Tongue (tissue), 2 donors: ENCODE results near the gene MAGEB3. TPM values are rescaled to one million over a fixed set of nuclear protein-coding genes. Genes with fewer than 3 reads are reported as not detected.

Source experiments
- DNase-seq: peaks from one replicate; pipeline ENCODE4 v3.0.0-alpha.2; 2015
- total RNA-seq: library from RNA; depleted of rRNA; stranded (reverse); fragments of >200 nt; gene quantifications from one replicate; pipeline ENCODE4 v1.2.3, GENCODE V29; 2014

MAGEB3 gene
- total RNA-seq, 1 donor from 2014 or later = not detected

DNA sequence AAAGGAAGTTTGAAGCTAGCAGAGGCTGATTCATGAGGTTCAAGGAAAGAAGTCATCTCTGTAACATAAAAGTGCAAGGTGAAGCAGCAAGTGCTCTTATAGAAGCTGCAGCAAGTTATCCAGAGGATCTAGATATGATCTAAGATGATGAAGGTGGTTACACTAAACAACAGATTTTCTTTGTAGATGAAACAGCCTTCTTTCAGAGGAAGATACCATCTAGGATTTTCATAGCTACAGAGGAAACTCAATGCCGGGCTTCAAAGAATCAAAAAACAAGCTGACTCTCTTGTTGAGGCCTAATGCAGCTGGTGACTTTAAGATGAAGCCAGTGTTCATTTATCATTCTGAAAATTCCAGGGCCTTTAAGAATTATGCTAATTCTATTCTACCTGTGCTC is 50.0 kb downstream of the MAGEB3 start:
- DNase-seq = no peak

DNA sequence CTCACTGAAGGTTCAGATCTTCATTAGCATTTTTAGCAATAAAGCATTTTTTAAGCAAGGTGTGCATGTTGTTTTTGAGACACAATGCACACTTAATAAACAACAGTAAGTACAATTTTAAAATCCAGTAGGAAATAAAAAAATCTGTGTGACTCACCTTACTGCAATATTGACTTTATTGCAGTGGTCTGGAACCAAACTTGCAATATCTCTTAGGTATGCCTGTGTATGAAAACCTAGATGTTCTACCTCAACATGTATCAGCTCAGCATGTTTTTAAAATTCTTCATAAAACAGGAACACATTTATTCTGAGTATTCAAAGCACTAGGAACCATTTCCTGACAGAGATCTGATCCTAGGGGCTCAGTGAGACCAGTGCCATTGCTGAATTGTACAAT is 52.1 kb downstream of the MAGEB3 start:
- DNase-seq = no peak

DNA sequence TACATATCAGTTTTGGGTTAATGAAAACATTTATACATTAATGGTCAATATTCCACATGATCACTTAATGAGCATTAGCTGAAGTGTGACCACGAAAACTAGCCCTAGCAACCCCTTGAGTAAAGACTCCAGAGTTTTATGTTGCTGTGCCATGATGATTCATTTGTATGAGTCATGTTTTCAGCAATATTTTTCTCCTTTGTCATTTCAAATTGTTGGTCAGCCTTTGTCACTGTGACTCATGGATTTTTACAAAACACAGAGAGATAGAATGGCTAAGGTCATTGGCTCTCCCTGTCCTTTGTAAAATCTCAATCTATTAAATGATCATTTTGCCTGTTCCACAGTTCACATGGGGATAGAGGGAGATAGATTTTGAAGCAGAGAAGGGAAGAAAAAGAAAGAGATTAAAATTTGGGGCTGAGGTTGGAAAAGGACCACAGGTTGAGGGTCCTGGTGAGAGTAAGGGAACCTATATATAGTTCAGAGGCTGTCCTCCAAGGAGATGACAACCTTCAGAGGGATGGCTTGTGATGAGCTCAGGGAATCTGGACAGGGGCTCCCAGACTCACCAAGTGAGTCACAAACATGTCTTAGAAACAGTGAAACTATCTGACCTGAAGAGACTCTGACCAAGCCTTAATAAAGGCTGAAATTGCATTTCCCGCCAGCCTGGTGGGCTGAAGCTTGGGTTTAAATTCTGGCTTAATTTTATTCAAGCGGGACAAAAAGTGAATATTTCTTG is 53.2 kb downstream of the MAGEB3 start:
- no peak for DNase-seq

Other genes with a start within 250 kb of the MAGEB3 start
- not detected for gene MAGEB2, start 15.1 kb upstream of the MAGEB3 start, total RNA-seq
- gene MAGEB4, start 11.3 kb downstream of the MAGEB3 start, total RNA-seq = not detected
- gene MAGEB1, start 16.5 kb downstream of the MAGEB3 start, total RNA-seq = not detected
- not detected for gene NR0B1, start 78.7 kb downstream of the MAGEB3 start, total RNA-seq